HG03469 (cell line): Measurements from ENCODE around the gene CCAR1.
"Not testable (repeated sequence)": the region's sequence is repeated elsewhere in the genome, so short reads cannot be mapped to it uniquely, and the experiment has no call there.

Source experiments
- ATAC-seq: cut with Tn5 transposase; IDR thresholded peaks from one replicate; pipeline ENCODE4 v1.9.1; 2021; ENCODE audit warnings: mild to moderate bottlenecking, moderate library complexity, moderate number of reproducible peaks; ENCODE audit not compliant: unreplicated experiment

CCAR1 gene

GRCh38 chr10:68756246-68756645 is 35.2 kb downstream of the CCAR1 start:
- no peak for ATAC-seq

GRCh38 chr10:68756766-68757165 is 35.7 kb downstream of the CCAR1 start:
- no peak for ATAC-seq

- ATAC-seq, result no peak
Measured at GRCh38 chr10:68759223-68759863, 38.3 kb downstream of the CCAR1 start.

GRCh38 chr10:68759967-68760366 is 38.9 kb downstream of the CCAR1 start:
- no peak for ATAC-seq

- not testable (repeated sequence) for ATAC-seq
Measured at GRCh38 chr10:68767407-68767806, 46.4 kb downstream of the CCAR1 start.

- no peak for ATAC-seq
Measured at GRCh38 chr10:68781613-68782574, 60.9 kb downstream of the CCAR1 start.

GRCh38 chr10:68784476-68784875 is 63.4 kb downstream of the CCAR1 start:
- no peak for ATAC-seq

- ATAC-seq, result no peak
Measured at GRCh38 chr10:68787813-68788212, 66.8 kb downstream of the CCAR1 start.

- ATAC-seq, result no peak
Measured at GRCh38 chr10:68790476-68790875, 69.4 kb downstream of the CCAR1 start.

- no peak for ATAC-seq
Measured at GRCh38 chr10:68792115-68792514, 71.1 kb downstream of the CCAR1 start.

GRCh38 chr10:68795886-68796532 is 75.0 kb downstream of the CCAR1 start:
- no peak for ATAC-seq

GRCh38 chr10:68796605-68797004 is 75.6 kb downstream of the CCAR1 start:
- no peak for ATAC-seq

GRCh38 chr10:68800211-68800610 is 79.2 kb downstream of the CCAR1 start:
- no peak for ATAC-seq

GRCh38 chr10:68804692-68805091 is 83.7 kb downstream of the CCAR1 start:
- ATAC-seq, result no peak

- ATAC-seq, result not testable (repeated sequence)
Measured at GRCh38 chr10:68810830-68811229, 89.8 kb downstream of the CCAR1 start.

GRCh38 chr10:68811314-68812009 is 90.4 kb downstream of the CCAR1 start:
- ATAC-seq, result no peak

GRCh38 chr10:68812420-68812819 is 91.4 kb downstream of the CCAR1 start:
- ATAC-seq, result no peak

GRCh38 chr10:68813559-68813958 is 92.5 kb downstream of the CCAR1 start:
- ATAC-seq, result no peak

GRCh38 chr10:68816796-68817412 is 95.9 kb downstream of the CCAR1 start:
- ATAC-seq, result no peak

GRCh38 chr10:68820359-68820758 is 99.3 kb downstream of the CCAR1 start:
- not testable (repeated sequence) for ATAC-seq
